Panc1 (cell line): ENCODE measurements around the gene CRADD. TPM values are rescaled to one million over a fixed set of nuclear protein-coding genes. Genes with fewer than 3 reads are reported as not detected.

Source experiments
- ATAC-seq: fragments of 200-7000 bp; cut with Tn5 transposase; 2 replicates; pipeline ENCODE4 v1.9.1; 2020; ENCODE audit warnings: mild to moderate bottlenecking, moderate library complexity
- BruUV-seq: library from RNA; stranded (reverse); fragments of 400-500 nt; replicated peaks from 2 replicates; lab custom pipeline; 2021; lab: Mats Ljungman, UMichigan
- CTCF ChIA-PET: fragments of 300-600 bp; sonication (Branson Sonifier 250); formaldehyde crosslinking; loops from one replicate; lab custom pipeline; 2022; ENCODE audit warnings: antibody characterized with exemption; lab: Charles Lee
- POLR2A ChIA-PET: fragments of 300-600 bp; sonication (Branson Sonifier 250); formaldehyde crosslinking; loops from one replicate; lab custom pipeline; 2022; ENCODE audit warnings: antibody characterized with exemption; lab: Charles Lee
- DNase-seq: peaks from one replicate; pipeline ENCODE4 v3.0.0-alpha.2; 2010; ENCODE audit warnings: low read depth, low spot score
- H3K27ac ChIP-seq: 2 replicates; pipeline ENCODE4 v1.5.1; 2011; ENCODE audit warnings: mild to moderate bottlenecking, low read length, inconsistent platforms
- H3K27me3 ChIP-seq: fragments of 200-500 bp; sonication (Bioruptor generic); 2 replicates; pipeline ENCODE4 v1.6.0; 2014; ENCODE audit warnings: low read length, inconsistent platforms; ENCODE audit not compliant: control insufficient read depth, insufficient read depth
- H3K36me3 ChIP-seq: fragments of 200-500 bp; sonication (Bioruptor generic); 2 replicates; pipeline ENCODE4 v1.5.1; 2014; ENCODE audit warnings: inconsistent platforms, mild to moderate bottlenecking, low read length, moderate library complexity; ENCODE audit not compliant: control insufficient read depth, insufficient read depth
- H3K4me1 ChIP-seq: 2 replicates; pipeline ENCODE4 v1.5.1; 2011; ENCODE audit warnings: inconsistent platforms, mild to moderate bottlenecking, low read length, moderate library complexity; ENCODE audit not compliant: control insufficient read depth, insufficient read depth
- H3K4me3 ChIP-seq, 2 experiments: 2 replicates each; pipeline ENCODE4 v1.5.1; 2011 to 2012; ENCODE audit warnings: low read depth in 2 of 2, low read length in 2 of 2, mild to moderate bottlenecking in 2 of 2, inconsistent platforms in 1 of 2, moderate library complexity in 1 of 2
- H3K9me3 ChIP-seq: fragments of 200-500 bp; sonication (Bioruptor generic); 2 replicates; pipeline ENCODE4 v1.5.1; 2014; ENCODE audit warnings: low read depth, mild to moderate bottlenecking, inconsistent platforms, low read length, moderate library complexity; ENCODE audit not compliant: control insufficient read depth, insufficient read depth
- CTCF ChIP-seq: fragments of 450-650 bp; IDR thresholded peaks from 2 replicates; pipeline ENCODE4 v1.5.1; 2017; ENCODE audit warnings: mild to moderate bottlenecking
- POLR2AphosphoS5 ChIP-seq: IDR thresholded peaks from 2 replicates; pipeline ENCODE4 v1.6.1; 2012; ENCODE audit warnings: mild to moderate bottlenecking, low read depth, low read length, moderate library complexity
- REST ChIP-seq, 2 experiments: IDR thresholded peaks; 2 replicates each; pipeline ENCODE4 v1.6.1; 2011 to 2012; ENCODE audit warnings: low read depth in 2 of 2, control low read depth in 1 of 2, low read length in 1 of 2, mild to moderate bottlenecking in 1 of 2, moderate library complexity in 1 of 2; ENCODE audit not compliant: insufficient read depth in 1 of 2
- SIN3A ChIP-seq: IDR thresholded peaks from 2 replicates; pipeline ENCODE4 v1.6.1; 2012; ENCODE audit warnings: low read depth, mild to moderate bottlenecking, low read length, moderate library complexity, borderline replicate concordance; ENCODE audit not compliant: insufficient read depth
- TCF7L2 ChIP-seq: IDR thresholded peaks from 2 replicates; pipeline ENCODE4 v1.6.1; 2011; ENCODE audit warnings: mild to moderate bottlenecking, low read depth, low read length, inconsistent platforms
- in situ Hi-C: cut with HindIII; loops from 2 replicates; pipeline ENCODE4 v1.10.0; 2016; ENCODE audit warnings: low sequenced_read_pairs, low pct_unique_long_range_greater_than_20kb
- intact Hi-C: fragments of 100-400 bp; cut with micrococcal nuclease; formaldehyde crosslinking; loops from one replicate; pipeline ENCODE4 v1.10.0; 2022; ENCODE audit not compliant: unreplicated experiment
- total RNA-seq: library from RNA; stranded (reverse); gene quantifications from one replicate; pipeline ENCODE4 v1.2.1, GENCODE V29; 2021; ENCODE audit not compliant: unreplicated experiment

Gene CRADD
- total RNA-seq, 1 experiment from 2014 or later, result 7.0 TPM

- TF ChIP-seq REST (IDR thresholded peaks at IDR 0.05; ENCODE audit: insufficient read depth in 1 of 2, low read depth in 2 of 2, low read length in 1 of 2), result no peak
These were observed 82.4 kb downstream of the CRADD start (continued) for GRCh38 chr12:93759512-93760081.

GRCh38 chr12:93760275-93760875 is 83.2 kb downstream of the CRADD start:
- DNase-seq (no peak), ATAC-seq (no peak)
- BruUV-seq, result no TSS peak
- H3K27ac ChIP-seq, result no peak overlapping the region
- no peak overlapping the region for H3K4me3 ChIP-seq
- TF ChIP-seq TCF7L2, result no peak
- no peak for TF ChIP-seq SIN3A
- TF ChIP-seq POLR2AphosphoS5, result no peak
- no peak for TF ChIP-seq CTCF
- TF ChIP-seq REST (IDR thresholded peaks at IDR 0.05; ENCODE audit: insufficient read depth in 1 of 2, low read depth in 2 of 2, low read length in 1 of 2), result no peak
- H3K4me1 ChIP-seq, result no peaks in the 10 kb centered on the region
- intact Hi-C loops (loop anchor here (5.0 kb wide), 1 partner anchor 258 kb away; no protein-coding TSS in a partner anchor), in situ Hi-C loops (no loop called here)
- ChIA-PET POLR2A (no interaction called here), CTCF (no interaction called here)
- no peaks in the 10 kb centered on the region for H3K9me3 ChIP-seq
- H3K36me3 ChIP-seq, result no peaks in the 10 kb centered on the region
- H3K27me3 ChIP-seq, result no peaks in the 10 kb centered on the region
